Globus pallidus (tissue), 1 donor: Measurements from ENCODE around the gene THSD7A.

Experiments
- DNase-seq: peaks from one replicate; pipeline ENCODE4 v3.0.0-alpha.2; 2015; ENCODE audit warnings: low spot score

THSD7A gene

DNA sequence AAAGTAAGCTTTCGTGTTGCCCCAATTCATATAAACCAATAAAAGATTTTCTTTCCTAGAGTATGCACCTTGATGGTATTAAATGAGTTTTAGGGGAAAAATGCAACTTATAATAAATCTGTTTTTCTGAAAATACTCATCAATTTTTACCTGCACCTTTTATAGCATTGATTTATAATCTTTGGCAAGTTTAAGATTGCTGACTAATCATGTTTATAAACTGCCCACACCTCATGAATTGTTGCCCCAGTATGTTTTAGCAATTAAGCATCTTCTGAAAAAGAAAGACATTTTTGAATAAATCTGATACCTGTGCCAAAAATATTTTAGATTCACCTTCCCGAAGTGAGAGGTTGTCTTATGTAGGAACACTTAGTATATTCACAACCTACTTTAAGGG, 420.0 kb downstream of the THSD7A start:
- no peak for DNase-seq

DNA sequence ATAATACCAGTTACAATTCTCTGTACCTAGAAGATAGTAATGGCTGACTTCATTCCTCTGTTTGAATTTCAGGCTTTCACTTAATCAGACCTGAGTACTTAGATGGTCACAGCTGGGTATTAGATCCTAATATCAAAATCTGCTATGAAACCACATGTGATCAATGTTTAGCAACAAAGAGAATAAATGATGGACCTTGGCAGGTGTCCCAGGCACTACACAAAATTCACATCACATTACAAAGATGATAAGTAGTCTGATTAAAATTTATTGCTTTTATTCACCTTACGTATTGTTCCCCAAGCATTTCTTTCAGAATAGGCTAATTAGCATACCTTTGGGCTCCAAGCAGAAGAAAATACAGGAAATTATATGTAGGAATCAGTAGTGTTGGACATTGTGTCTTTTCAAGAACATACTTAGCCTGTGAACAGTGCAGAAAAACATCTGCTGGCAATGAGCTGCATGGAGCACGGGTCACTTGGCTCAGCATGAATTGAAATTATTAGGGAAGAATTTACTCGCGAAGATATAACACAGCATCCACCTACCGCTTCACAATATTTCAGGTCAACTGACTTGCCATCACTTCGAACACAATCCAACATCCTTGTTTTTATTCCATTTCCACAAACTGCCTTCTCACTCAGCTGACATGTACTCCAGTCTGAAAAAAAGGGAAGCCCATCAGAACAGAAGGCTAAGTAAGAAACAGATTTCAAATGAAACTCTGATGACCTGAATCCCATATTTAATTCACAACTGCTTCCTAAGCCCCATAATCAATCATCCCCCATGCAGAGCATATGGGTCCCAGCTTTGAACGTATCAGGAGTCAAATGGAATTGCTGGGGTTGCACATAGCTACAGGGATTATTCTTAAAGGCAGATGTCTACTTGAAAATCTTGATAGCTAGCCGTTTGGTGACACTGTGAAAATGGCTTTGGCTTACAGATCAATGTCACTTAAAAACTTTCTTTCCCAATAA, 421.0 kb downstream of the THSD7A start:
- no peak for DNase-seq

DNA sequence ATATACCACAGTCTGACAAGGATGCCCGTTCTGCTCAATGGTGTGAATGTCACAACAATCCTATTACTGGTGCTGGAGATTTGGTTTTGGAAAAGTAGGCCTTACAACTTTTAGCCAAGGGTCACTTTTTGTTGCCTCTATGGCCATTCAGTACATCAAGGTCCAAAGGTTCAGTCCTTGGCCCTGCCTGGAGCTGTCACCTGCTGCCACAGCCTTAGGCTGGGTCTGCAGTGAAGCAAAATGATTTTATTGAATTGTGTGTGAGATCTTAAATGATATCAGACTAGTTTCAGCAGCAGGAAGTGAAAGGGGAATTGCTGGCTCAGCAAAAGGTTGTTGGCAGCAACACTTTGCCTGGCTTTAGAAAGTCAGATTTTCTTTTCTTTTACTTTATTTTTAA, 427.6 kb downstream of the THSD7A start:
- DNase-seq, result no peak

DNA sequence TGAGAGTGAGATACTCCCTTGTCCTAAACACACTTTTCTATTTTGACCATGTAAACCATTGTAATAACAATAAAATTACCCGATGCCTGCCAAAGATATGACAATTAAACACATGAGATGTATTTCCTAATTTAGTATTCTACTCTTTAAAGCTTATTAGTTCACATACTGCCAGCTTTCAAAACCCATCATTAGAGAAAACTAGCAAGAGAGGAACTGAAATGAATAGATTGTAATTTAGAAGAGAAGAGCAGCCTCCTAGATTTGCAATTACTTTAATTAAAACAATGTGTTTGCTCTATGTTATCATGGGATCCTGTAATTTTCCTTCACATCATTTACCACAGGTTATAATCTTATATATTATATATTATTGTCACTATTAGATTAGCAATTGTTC, 428.2 kb downstream of the THSD7A start:
- no peak for DNase-seq

DNA sequence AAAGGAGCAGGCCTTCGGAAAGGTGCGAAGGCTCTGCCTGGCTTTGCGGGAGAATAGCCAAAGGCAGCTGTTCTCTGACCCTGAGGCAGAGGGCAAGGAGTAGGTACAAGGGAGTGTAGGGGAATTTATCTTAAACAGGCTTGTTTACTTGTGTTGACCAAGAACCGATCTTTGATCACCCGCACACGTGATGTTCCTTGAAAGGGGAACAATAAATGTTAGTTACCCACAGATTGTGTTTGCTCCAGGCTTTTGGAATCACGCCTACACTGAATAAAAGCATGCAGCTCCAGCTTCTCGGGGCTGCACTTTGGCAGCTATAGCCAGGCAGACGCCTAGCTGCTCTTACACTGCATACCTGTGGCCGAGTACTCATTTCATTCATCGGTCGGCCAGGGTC, 437.6 kb downstream of the THSD7A start:
- DNase-seq, result no peak

GRCh38 chr7:11379641-11380040, 452.4 kb downstream of the THSD7A start:
- no peak for DNase-seq

- no peak for DNase-seq
Measured at GRCh38 chr7:11376529-11376928, 455.5 kb downstream of the THSD7A start.

DNA sequence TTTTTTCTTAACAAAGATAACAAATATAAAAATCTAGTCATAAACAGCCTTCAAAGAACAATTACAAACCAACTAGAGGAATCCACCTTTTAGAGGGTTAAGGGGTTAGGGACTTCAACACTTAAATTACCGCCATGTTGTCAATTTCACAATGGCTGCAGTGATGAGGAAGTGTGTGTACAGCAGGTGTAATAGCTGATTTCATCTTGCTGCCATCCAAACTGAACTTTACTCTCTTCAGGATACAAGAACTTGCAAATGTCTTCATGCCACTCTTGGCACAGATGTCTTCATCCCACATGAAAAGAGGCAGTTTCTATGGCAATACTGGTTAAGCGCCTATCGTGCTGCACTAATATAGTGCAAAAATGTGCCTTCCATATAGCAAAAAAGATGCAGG, 457.4 kb downstream of the THSD7A start:
- DNase-seq, result no peak

DNA sequence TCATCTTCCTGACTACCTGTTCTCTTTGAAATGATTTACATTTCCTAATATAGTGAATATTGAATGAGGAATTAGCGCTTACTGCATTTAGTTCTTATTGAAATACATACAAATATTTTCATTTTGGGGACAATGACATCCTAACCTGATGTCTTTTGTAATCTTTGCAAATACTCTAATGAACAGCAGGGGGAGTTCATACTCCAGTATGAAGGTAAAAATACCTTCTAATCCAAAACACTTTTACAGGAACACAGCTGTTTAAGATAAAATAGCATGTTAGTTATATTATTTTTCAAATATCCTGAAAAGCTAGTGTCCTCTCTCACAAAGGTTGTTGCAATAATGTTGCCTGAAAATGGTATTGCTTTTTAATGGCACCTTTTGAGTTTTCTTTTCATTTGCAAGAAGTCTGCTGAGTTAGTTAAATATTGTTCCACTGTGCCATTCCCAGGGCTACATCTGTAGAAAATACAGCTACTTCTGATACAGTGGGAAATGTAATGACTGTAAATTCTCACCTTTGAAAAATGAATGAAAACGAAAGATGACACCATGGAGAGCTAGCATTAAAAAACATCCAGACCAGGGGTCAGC, 458.4 kb downstream of the THSD7A start:
- DNase-seq, result no peak

- no peak for DNase-seq
Measured at GRCh38 chr7:11369696-11370095, 462.3 kb downstream of the THSD7A start.

GRCh38 chr7:11366118-11366517, 465.9 kb downstream of the THSD7A start:
- no peak for DNase-seq

DNA sequence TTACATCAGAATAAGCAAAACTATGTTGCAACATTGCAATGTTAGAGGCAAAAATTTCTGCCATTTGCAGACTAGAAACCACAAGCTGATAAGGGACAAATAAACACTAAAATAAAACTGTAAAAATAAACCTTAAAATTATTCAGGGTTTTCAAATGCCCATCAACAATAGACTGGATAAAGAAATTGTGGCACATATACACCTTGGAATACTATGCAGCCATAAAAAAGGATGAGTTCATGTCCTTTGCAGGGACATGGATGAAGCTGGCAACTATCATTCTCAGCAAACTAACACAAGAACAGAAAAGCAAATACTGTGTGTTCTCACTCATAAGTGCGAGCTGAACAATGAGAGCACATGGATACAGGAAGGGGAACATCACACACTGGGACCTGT, 473.4 kb downstream of the THSD7A start:
- no peak for DNase-seq

DNA sequence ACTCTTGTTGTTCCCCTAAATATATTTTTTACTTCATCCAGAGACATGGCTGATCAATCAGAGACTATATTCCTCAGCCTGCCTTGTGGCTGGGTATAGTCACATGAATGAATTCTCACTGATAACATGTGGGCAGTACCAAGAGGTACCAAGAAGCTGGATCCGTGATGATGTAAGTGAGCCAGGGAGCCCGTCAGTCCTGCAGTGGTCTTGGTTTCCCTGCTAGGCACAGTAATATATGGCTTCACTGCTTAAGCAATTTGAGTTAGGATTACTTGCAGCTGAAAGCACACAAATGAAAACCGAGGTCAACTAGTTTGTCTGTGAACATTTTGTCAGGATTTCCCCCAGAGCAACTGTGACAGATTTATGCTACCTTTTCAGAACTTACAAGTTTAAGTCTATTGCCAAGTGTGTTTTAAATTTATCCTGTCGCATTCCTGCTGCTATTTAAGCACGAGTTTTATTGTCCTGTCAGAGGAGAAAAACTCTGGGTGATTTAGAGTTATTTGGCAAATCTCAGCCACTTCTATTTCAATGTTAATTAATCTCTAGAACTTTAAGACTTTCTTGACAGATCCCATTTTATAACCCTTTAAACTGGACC, 476.5 kb downstream of the THSD7A start:
- no peak for DNase-seq

DNA sequence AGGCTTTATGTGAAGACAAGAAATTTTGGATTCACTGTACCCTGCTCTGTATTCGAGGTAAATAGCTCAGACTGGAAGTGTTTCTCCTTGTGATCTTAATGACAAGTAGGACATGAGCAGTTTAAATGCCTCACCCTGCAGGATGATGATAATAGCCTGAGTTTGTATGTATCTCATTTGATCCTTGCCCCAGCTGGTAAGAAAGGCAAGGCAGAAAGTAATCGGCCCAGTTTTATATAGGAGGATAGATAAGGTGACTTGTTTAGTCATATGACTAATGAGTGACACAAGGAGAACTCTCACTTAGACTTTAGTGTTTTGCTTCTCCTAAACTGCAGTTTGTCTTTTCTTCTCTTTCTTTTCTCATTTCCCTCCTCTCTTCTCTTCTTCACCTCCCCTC, 485.7 kb downstream of the THSD7A start:
- DNase-seq, result no peak

DNA sequence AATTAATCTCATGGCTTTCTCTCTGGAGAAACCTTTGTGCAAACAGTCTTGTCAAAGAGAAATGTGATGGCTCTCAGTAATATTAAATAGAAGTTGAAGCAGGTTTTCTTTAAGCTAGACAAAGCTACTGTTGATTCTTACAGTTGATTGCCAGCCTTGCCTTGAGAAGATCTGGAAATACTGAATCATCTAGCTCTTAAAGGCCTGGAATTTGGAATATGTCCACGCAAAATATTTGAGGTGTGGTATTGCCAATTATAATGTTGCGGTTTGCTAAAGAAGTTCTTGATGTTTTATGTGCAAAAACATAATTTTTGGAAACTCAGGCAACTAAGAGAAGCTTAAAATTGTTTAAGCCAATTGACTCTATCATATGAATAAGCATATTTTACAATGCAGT, 486.4 kb downstream of the THSD7A start:
- no peak for DNase-seq

- DNase-seq, result peak; percentile 38
Measured at GRCh38 chr7:11343818-11344413, 488.1 kb downstream of the THSD7A start.

DNA sequence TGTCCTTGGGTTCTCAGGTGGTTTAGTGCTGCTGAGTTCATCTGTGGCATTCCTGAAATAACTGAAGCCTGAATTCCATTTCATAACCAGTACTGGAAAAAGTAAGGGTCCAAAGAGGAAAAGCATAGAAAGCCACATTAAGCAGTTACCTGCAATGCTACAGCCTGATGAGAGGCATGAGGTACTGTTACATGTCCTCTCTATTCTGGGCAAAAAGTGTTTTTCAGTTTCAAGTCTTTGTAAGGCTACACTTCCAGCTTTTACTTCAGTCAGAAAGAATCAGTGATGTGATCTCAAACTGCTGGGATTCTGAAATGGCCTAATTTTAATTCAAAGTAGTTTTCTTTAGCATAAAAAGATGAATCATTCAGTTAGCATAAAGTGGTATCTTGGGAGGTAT, 488.9 kb downstream of the THSD7A start:
- DNase-seq, result no peak

- peak; percentile 20 for DNase-seq
Measured at GRCh38 chr7:11341285-11341944, 490.6 kb downstream of the THSD7A start.

GRCh38 chr7:11336432-11336831, 495.6 kb downstream of the THSD7A start:
- DNase-seq, result no peak

DNA sequence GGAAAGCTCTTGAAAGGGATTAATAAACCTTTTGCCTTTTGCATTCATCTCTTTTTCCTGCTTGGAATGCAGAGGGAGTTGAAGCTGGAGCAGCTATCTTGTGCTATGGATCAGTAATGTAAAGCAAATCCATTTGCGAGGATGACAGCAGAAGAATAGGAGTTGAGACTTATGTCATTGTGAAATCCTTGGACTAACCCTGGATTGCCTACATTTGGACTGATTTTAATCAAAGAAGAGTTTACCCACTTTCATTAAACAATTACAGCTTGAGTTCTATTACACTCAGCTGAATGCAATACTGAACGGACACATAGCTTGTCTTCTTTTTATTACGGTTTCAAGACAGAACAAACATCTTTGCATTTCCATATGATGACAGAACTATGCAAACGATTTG, 496.1 kb downstream of the THSD7A start:
- DNase-seq, result no peak

- no peak for DNase-seq
Measured at GRCh38 chr7:11332865-11333228, 499.2 kb downstream of the THSD7A start.

GRCh38 chr7:11332186-11332864, 499.7 kb downstream of the THSD7A start:
- DNase-seq, result no peak
